Measurements from ENCODE around the gene LIFR. TPM values are rescaled to one million over a fixed set of nuclear protein-coding genes. Genes with fewer than 3 reads are reported as not detected.

The LIFR gene
- total and polyA plus RNA-seq, 7 donors, result 10.1 to 74.5 (median 28.9) TPM

DNA sequence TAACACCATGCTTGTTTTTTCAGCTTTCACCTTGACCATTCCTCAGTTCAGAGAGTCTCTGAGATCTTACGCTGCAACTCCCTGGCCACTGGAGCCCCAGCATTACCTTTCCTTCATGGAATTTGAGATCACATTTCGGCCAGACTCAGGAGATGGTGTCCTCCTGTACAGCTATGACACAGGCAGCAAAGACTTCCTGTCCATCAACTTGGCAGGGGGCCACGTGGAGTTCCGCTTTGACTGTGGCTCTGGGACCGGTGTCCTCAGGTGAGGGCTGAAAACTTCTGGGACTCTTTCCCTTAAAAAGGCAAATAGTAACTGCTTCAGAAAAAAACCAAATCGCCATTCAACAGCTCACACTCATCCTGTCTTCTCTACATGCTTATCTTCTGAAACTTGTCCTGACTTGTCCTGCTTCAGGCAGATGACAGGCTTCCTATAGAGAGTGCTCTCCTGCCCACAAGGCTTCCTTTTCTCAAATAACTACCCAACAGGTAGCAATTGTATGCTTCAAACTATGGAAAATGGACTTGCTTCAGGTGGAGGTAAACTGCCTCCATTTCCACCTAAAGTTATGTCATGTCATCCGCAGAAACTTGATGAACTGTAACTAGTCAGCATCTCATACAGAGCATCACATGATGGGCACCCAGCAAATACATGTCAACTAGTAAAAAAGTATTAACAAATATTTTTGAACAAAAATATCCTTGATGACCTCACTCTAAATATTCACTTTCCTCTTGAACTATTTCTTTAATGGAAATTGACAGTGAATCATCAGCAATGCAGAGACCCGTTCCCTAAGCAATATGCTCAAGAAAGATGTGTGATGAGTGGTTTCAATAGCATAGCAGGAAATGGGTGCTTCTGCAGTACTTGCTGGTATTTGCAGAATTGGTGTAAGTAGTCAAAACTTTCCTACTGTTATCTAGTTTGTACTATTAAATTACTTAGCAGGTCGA lies 129.2 kb downstream of the LIFR start:
- no peak overlapping the region for H3K4me3 ChIP-seq
- H3K27me3 ChIP-seq (ENCODE audit: insufficient read depth in 3 of 3, low read length in 2 of 3), result no peaks in the 10 kb centered on the region
- peak in 3 of 4 donors; percentile 19 to 45 (median 42) for ATAC-seq
- H3K9me3 ChIP-seq, result no peaks in the 10 kb centered on the region
- intact Hi-C loops (cut with DNase I), result loop anchor here in 1 of 2 donors (10.0 kb wide), 1 partner anchor 498 kb away; no protein-coding TSS in a partner anchor
- no peak for DNase-seq
- no peaks in the 10 kb centered on the region for H3K36me3 ChIP-seq (ENCODE audit: insufficient read depth in 1 of 2, low read depth in 1 of 2)
- TF ChIP-seq, protein P1, sequence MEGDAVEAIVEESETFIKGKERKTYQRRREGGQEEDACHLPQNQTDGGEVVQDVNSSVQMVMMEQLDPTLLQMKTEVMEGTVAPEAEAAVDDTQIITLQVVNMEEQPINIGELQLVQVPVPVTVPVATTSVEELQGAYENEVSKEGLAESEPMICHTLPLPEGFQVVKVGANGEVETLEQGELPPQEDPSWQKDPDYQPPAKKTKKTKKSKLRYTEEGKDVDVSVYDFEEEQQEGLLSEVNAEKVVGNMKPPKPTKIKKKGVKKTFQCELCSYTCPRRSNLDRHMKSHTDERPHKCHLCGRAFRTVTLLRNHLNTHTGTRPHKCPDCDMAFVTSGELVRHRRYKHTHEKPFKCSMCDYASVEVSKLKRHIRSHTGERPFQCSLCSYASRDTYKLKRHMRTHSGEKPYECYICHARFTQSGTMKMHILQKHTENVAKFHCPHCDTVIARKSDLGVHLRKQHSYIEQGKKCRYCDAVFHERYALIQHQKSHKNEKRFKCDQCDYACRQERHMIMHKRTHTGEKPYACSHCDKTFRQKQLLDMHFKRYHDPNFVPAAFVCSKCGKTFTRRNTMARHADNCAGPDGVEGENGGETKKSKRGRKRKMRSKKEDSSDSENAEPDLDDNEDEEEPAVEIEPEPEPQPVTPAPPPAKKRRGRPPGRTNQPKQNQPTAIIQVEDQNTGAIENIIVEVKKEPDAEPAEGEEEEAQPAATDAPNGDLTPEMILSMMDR (IDR thresholded peaks at IDR 0.05), result no peak
- peaks cover 11% of the 10 kb centered on the region for H3K4me1 ChIP-seq
- H3K27ac ChIP-seq, result no peak overlapping the region
- WGBS, 3 donors, result 74 to 89% (median 77%) methylated on average over 9 of the region's 9 CpGs

DNA sequence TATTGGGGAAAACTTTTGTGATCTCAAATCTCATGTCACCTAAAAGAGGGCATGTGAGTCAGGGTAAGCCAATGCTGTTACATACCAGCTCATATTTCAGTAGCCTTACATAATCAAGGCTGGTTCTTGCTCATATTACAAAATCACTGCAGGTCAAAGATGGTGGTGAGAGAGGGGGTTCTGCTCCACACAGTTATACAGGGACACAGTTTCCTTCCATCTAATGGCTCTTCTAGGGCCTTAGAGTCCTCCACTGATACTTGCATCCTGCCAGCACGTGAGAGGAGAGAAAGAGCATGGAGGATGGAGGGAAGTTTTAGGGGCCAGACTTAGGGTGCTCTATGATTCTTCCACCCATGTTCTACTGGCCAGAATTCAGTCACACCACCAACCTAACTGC lies 130.0 kb downstream of the LIFR start:
- ATAC-seq, result peak; percentile 54 to 82 (median 72)
- intact Hi-C loops (cut with DNase I), result loop anchor here in 1 of 2 donors (10.0 kb wide), 1 partner anchor 498 kb away; no protein-coding TSS in a partner anchor
- TF ChIP-seq, protein P1 (IDR thresholded peaks at IDR 0.05), result no peak

More for the DNA sequence above, 130.0 kb downstream of the LIFR start:
- H3K9me3 ChIP-seq, result no peaks in the 10 kb centered on the region
- H3K4me1 ChIP-seq, result peaks cover 11% of the 10 kb centered on the region
- no peak for DNase-seq
- H3K27me3 ChIP-seq (ENCODE audit: insufficient read depth in 3 of 3, low read length in 2 of 3), result no peaks in the 10 kb centered on the region
- no peaks in the 10 kb centered on the region for H3K36me3 ChIP-seq (ENCODE audit: insufficient read depth in 1 of 2, low read depth in 1 of 2)
- no peak overlapping the region for H3K4me3 ChIP-seq
- H3K27ac ChIP-seq, result no peak overlapping the region
- WGBS, 3 donors, result 75 to 79% (median 79%) methylated on average over 1 of the region's 1 CpG

Data from psoas muscle (tissue), 8 donors.